Naive B cell (primary cell): ENCODE results near the gene ZNF439. TPM values are rescaled to one million over a fixed set of nuclear protein-coding genes. Genes with fewer than 3 reads are reported as not detected.

ENCODE experiments used
- polyA plus RNA-seq, 6 donors: library from polyadenylated mRNA; unstranded; fragments of 300-500 nt; fragmentation: Illumina TruSeq; gene quantifications; one replicate each; pipeline ENCODE4 v1.2.3, GENCODE V29; 2021; ENCODE audit warnings: low read depth in 6 of 6

Gene ZNF439
- polyA plus RNA-seq, 6 donors from 2014 or later, result 7.4 to 13.6 (median 9.3) TPM; not detected in 1

Other genes starting within 250 kb of the ZNF439 start
- gene ZNF823, start 109.8 kb upstream of the ZNF439 start, polyA plus RNA-seq, result 1 to 10 TPM in 5 of 6 donors, not detected in 1; 1.2 to 3.0 (median 1.7) TPM
- 10 to 100 TPM in 5 of 6 donors, 1 to 10 TPM in 1; 5.9 to 16.0 (median 13.7) TPM for gene ZNF441, start 81.7 kb upstream of the ZNF439 start, polyA plus RNA-seq
- under 1 TPM in 3 of 6 donors, not detected in 3; 0.25 to 0.40 (median 0.29) TPM for gene ZNF491, start 50.2 kb upstream of the ZNF439 start, polyA plus RNA-seq
- 1 to 10 TPM; 1.5 to 7.4 (median 3.2) TPM for gene ZNF440, start 34.5 kb upstream of the ZNF439 start, polyA plus RNA-seq
- 1 to 10 TPM in 3 of 6 donors, under 1 TPM in 3; 0.30 to 2.3 (median 0.95) TPM for gene ZNF69, start 39.1 kb downstream of the ZNF439 start, polyA plus RNA-seq
- 1 to 10 TPM in 5 of 6 donors, not detected in 1; 1.9 to 4.6 (median 3.3) TPM for gene ZNF700, start 76.4 kb downstream of the ZNF439 start, polyA plus RNA-seq
- 1 to 10 TPM in 5 of 6 donors, not detected in 1; 3.8 to 8.2 (median 6.0) TPM for gene ZNF763, start 116.3 kb downstream of the ZNF439 start, polyA plus RNA-seq
- gene ZNF433, start 187.0 kb downstream of the ZNF439 start, polyA plus RNA-seq, result 10 to 100 TPM in 1 of 6 donors, 1 to 10 TPM in 5; 2.2 to 11.0 (median 5.0) TPM
- under 1 TPM in 2 of 6 donors, not detected in 4; 0.14 to 0.27 TPM for gene ZNF878, start 204.2 kb downstream of the ZNF439 start, polyA plus RNA-seq
- 10 to 100 TPM in 5 of 6 donors, 1 to 10 TPM in 1; 6.5 to 44.1 (median 19.2) TPM for gene ZNF844, start 216.0 kb downstream of the ZNF439 start, polyA plus RNA-seq